IPS-NIHi7 (cell line): ENCODE data around the gene ADGRG1.

Source experiments
- DNase-seq: peaks from one replicate; pipeline ENCODE4 v3.0.0; 2012; ENCODE audit warnings: mixed read lengths; ENCODE audit errors: extremely low spot score

The ADGRG1 gene

DNA sequence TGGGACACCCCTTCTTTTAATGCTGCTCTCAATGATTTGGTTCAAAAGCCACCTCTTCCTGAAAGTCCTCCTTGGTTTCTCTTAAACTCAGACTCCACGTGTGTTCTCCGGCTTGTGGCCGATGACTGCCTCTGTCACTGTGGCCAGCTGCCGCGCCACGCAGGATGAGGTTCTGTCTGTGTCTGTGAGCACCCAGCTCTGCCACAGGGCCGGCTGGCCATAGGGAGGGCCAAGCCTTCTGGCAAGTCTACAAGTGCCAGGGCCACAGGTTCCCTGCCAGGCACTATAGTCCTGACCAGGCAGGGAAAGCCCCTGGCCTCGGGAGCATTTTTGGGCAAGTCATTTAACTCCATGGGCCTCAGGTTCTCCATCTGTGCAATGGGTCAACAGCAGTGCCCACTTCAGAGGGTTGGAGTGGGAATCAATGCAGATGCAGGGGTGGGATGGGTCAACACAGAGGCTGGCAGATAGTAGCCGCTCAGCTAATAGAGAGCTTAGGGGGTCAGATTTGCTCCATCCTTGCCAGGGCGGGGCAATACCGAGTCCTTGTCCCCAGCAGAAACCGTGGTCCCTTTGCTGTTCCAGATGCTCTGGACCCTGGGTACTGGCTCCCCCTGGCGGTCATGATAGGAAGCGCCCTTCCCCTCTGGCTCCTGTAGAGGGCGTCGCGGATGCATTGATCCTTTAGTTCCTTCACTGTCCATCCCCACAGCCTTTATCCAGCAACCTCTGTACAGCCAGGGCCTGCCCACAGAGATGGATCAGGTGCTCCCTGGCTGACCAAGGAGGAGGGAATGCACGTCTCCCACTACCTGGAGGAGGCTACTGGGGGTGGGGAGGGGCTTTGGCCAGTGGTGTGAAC lies 20.4 kb downstream of the ADGRG1 start:
- DNase-seq = peak; percentile 96

DNA sequence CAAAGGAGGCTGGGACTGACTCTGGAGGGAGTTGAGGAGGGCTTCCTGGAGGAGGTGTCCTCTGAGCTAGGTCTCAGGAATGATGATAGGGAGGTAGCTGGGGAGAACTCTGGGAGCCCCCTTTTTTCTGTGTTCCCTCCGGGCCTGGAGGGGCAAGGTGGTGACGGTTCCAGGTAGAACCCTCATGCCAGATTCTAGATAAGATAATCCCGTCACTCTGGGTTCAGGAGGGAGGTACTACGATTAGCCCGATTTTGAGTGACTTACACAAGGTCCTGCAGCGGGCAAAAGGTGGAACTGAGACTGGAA lies 21.0 kb downstream of the ADGRG1 start:
- DNase-seq = no peak

DNA sequence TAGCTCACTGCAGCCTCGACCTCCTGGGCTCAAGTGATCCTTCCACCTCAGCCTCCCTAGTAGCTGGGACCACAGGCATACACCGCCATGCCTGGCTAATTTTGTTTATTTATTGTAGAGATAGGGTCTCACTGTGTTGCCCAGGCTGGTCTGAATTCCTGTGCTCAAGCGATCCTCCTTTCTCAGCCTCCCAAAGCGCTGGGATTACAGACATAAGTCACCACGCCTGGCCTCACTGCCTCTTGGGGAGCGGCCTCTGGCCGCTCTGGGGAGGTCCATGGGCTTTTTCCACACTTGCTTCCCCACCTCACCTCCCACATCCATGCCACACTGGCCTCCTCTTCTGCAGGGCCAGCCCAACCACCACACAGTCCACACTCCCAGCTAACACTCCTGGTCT lies 21.4 kb downstream of the ADGRG1 start:
- no peak for DNase-seq

DNA sequence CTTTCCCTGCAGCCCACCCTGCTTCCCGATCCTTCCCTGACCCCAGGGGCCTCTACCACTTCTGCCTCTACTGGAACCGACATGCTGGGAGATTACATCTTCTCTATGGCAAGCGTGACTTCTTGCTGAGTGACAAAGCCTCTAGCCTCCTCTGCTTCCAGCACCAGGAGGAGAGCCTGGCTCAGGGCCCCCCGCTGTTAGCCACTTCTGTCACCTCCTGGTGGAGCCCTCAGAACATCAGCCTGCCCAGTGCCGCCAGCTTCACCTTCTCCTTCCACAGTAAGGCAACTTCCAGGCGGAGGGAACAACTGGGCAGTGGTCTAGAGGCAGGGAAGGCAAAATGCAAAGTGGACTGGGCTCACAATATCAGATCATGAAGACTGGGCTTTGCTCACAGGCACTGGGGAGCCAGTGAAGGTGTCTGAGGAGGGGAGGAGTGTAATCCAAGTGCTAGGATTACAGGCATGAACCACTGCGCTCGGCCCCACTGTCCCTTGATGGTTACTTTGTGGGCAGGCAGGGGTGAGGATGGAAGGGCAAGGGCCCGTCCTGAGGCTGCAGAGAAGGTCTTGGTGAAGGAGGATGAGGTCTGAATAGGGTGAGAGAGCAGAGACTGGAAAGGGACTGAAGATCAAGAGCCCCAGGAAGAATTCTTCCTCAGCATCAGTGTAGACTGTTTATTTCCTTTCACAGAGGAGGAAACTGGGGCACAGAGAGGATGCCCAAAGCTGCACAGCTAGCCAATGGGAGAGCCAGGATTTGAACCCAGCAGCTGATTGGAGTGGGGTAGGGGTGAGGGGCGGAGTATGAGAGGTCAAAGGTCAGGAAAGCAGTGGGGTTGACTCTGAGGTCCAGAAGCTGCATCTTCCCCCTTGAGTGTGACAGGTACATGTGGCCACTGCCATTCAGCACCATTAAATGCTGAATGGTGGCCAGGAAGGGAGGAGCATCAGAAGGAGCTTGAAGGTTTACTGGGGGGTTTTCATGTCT lies 23.2 kb downstream of the ADGRG1 start:
- DNase-seq = no peak

DNA sequence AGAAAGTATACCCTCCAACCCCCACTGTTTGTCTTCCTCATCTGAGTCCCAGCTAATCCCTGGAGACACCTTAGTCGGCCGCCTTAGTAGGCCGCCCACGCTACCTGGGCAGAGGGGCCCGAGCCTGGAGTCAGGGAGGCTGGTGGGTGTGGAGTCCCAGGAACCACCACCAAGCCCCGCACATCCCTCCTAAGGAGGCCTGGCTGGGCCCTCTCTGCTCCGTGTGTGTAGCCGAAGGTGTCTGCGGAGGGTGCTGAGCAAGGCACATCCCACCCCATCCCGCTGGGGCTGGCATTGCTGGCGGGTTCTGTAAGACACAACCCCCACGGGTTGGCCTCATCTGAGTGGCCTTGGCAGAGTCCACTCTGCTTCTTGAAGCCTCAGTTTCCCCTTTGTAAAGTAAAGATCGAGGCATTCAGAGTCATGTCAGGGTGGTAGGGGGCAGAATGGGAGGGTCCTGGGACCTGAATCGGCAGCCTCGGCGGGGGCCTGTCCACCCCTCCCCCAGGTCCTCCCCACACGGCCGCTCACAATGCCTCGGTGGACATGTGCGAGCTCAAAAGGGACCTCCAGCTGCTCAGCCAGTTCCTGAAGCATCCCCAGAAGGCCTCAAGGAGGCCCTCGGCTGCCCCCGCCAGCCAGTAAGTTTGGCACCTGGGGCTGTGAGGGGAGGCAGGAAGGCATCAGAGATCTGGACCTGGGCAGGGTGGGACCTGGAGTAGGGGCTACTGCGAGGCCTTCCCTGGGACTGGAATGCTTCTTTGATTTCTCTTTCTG lies 24.5 kb downstream of the ADGRG1 start:
- DNase-seq = no peak

DNA sequence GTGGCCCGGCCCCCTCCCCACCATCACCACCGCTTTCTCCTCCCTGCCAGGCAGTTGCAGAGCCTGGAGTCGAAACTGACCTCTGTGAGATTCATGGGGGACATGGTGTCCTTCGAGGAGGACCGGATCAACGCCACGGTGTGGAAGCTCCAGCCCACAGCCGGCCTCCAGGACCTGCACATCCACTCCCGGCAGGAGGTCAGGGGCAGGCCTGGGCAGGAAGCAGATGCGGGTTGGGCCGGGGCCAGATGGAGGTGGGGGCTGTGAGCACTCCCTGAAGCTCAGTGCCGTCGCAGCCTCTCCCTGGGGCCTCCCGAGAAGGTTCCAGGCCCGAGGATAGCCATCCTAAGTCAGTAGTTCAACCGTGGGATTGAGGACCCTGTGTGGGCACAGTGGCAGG lies 25.5 kb downstream of the ADGRG1 start:
- DNase-seq = no peak

DNA sequence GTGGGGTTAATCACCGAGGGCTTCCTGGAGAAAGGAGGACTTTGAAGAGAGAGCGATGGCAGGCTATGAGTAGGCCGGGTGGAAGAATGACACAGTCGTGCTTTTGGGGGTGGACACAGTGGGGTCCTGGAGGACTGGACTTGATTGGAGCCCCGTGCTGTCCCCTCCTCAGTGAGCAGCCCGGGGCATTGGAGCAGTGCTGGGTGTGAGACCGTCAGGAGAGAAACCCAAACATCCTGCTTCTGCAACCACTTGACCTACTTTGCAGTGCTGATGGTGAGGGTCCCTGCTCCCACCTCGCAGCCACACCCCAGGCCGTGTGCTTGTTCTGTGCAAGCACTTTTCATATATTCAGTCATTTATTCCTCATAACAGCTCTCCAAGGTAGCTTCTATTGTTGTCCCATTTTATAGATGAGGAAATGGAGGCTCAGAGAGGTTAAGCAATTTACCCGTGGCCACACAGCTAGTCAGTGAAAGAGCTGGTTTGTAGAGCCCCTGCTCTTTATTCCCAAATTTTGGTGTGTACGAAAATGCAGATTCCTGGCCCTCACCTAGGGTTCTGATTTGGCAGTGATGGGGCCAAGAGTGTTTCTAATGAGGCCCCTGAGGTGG lies 28.0 kb downstream of the ADGRG1 start:
- DNase-seq = no peak

DNA sequence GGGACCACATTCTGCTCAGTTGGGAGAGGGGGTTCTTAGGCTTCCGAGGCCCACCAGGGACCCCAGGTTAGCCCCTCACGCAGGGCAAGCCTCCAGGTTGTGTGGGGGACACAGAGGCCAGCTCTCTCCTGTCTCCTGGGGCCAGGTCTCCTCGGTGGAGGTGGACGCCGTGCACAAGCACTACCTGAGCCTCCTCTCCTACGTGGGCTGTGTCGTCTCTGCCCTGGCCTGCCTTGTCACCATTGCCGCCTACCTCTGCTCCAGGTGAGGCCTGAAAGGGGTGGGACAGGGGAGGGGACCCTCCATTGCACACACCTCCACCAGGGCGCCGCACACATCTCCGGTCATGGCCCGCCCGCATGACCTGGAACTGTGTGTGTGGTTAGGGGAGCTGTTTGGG lies 28.8 kb downstream of the ADGRG1 start:
- DNase-seq = no peak

DNA sequence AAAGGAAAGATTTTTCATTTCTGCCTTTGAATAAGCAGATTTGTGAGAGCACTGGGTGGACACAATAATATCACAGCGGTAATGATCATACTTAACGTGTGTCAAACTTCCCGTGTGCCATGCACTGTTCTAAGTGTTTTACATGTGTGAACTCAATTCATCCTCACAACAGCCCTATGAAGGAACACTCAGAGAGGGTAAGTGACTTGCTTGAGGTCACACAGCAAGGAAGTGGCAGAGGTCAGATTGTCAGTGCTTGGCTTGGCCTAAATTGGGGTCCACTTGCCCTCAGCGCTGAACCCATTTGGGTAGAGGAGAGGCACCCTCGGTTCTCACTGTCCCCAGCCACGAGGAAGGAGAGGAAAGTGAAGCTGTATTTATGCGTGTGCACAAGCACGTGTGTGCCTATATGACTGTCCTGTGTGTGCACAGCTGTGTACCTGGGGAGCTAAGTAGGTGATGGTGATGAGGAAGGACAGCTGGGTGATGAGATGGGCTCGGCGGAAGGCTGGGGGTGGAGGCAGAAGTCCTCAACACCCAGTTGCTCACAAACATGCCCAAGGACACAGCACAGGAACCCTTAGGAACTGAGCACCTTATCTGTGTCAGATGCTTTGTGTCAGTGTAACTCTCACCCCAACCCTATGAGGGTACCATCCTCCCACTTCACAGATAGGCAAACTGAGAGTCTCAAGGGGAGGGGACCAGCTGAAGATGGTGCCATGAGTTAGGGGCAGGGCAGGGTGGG lies 29.9 kb downstream of the ADGRG1 start:
- no peak for DNase-seq

DNA sequence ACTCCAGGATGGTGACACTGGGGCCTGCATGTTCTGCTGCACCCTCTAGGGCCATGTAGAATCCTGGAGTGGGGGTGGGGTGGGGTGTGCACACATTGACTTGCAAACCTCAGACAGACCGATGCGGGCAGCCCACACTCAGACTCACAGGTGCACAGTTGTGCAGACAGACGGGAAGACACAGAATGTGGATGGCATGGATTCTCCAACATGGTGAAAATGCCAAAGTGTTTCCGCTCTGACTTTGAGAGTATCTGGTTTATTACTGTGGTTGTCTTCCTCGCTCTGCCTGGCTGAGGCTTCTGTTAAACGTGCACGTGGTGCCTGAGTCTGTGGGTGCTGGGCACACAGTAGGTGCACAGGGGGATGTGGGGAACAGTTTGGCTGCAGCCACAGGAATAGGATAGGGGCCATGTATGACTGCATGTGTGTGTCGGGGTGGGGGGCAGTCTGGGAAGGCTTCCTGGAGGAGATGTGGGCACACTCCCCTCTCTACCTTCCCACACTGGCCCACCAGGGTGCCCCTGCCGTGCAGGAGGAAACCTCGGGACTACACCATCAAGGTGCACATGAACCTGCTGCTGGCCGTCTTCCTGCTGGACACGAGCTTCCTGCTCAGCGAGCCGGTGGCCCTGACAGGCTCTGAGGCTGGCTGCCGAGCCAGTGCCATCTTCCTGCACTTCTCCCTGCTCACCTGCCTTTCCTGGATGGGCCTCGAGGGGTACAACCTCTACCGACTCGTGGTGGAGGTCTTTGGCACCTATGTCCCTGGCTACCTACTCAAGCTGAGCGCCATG lies 30.6 kb downstream of the ADGRG1 start:
- DNase-seq = no peak

DNA sequence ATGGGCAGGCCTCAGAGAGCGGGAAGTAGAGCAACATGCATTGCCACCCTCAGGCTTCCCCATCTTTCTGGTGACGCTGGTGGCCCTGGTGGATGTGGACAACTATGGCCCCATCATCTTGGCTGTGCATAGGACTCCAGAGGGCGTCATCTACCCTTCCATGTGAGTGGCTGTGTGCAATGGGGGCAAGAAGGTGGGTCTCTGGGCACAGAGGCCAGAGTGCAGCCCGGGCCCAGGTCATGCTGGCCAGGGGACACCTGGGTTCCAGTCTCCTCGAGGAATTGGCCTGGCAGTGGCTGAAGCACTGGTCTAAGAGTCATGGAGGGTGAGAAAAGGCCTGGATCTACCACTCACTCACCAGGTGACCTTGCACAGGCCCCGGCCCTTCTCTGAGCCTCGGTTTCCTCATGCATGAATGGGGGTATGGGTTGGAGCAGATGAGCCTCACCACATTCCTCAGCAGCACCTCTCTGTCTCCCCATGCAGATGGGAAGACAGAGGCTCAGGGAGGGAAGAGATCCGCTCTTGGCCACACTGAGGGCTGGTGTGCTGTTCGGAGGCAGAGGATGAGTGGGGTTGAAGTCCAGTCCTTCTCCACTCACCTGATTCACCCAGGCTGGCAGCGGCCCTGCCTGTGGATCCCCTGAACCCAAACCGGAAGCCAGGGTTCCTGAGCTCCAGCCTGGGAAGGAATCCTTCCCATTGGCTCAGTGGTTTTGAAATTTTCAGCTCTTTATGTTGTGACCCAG lies 32.5 kb downstream of the ADGRG1 start:
- DNase-seq = no peak

DNA sequence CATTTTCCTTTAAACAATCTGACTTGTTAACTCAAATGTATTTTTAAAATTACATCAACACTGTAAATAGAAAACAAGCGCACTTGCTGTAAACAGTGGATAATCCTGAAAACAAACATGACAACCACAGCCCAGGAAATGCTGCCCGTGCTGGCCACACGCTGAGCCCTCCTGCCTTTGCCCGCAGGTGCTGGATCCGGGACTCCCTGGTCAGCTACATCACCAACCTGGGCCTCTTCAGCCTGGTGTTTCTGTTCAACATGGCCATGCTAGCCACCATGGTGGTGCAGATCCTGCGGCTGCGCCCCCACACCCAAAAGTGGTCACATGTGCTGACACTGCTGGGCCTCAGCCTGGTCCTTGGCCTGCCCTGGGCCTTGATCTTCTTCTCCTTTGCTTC lies 33.1 kb downstream of the ADGRG1 start:
- DNase-seq = no peak

DNA sequence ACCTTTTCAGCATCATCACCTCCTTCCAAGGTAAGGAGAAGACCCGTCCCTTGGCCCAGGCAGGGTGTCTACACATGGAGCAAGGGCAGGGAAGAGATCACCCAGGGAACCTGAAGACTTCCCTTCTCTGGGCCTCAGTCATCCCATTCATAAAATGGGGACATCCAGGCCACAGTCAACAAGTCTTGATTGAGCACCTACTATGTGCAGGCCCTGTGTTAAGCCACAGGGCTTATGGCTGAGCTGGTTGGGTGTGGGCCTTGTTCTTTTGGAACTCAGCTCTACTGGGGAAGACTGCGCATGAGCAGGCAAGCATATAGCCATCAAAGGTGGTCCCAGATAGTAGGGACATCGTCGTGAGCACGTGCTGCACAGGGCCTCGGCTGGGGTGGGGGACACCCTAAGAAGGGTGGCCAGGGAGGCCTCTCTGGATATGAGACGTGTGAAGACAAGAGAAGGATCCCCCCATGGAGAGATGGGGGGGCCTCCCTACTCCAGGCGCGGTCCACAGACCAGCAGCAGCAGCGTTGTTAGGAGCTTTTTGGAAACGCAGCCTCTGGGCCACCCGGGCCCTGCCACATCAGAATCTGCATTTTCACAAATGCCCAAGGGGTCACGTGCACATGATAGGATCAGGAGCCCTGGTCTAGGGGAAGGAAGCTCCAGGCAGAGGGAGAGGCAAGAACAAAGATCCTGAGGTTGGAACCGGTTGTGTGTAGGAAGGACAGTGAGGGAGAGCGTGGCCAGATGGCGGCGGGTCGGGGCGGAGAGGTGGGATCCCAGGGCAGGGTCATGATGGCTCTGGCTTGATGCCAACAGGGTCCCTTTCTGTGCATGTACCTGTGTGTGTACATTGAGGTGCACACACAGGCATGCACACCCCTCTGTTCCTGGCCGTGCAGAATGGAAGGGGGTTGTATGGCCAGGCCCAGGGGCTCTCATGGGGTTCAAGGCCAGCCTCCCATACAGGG lies 33.8 kb downstream of the ADGRG1 start:
- no peak for DNase-seq

DNA sequence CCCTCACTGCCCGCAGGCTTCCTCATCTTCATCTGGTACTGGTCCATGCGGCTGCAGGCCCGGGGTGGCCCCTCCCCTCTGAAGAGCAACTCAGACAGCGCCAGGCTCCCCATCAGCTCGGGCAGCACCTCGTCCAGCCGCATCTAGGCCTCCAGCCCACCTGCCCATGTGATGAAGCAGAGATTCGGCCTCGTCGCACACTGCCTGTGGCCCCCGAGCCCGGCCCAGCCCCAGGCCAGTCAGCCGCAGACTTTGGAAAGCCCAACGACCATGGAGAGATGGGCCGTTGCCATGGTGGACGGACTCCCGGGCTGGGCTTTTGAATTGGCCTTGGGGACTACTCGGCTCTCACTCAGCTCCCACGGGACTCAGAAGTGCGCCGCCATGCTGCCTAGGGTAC lies 35.0 kb downstream of the ADGRG1 start:
- DNase-seq = no peak

DNA sequence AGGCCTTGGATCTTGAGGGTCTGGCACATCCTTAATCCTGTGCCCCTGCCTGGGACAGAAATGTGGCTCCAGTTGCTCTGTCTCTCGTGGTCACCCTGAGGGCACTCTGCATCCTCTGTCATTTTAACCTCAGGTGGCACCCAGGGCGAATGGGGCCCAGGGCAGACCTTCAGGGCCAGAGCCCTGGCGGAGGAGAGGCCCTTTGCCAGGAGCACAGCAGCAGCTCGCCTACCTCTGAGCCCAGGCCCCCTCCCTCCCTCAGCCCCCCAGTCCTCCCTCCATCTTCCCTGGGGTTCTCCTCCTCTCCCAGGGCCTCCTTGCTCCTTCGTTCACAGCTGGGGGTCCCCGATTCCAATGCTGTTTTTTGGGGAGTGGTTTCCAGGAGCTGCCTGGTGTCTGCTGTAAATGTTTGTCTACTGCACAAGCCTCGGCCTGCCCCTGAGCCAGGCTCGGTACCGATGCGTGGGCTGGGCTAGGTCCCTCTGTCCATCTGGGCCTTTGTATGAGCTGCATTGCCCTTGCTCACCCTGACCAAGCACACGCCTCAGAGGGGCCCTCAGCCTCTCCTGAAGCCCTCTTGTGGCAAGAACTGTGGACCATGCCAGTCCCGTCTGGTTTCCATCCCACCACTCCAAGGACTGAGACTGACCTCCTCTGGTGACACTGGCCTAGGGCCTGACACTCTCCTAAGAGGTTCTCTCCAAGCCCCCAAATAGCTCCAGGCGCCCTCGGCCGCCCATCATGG lies 35.7 kb downstream of the ADGRG1 start:
- DNase-seq = peak; percentile 38

DNA sequence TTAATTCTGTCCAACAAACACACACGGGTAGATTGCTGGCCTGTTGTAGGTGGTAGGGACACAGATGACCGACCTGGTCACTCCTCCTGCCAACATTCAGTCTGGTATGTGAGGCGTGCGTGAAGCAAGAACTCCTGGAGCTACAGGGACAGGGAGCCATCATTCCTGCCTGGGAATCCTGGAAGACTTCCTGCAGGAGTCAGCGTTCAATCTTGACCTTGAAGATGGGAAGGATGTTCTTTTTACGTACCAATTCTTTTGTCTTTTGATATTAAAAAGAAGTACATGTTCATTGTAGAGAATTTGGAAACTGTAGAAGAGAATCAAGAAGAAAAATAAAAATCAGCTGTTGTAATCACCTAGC lies 36.2 kb downstream of the ADGRG1 start:
- DNase-seq = no peak

DNA sequence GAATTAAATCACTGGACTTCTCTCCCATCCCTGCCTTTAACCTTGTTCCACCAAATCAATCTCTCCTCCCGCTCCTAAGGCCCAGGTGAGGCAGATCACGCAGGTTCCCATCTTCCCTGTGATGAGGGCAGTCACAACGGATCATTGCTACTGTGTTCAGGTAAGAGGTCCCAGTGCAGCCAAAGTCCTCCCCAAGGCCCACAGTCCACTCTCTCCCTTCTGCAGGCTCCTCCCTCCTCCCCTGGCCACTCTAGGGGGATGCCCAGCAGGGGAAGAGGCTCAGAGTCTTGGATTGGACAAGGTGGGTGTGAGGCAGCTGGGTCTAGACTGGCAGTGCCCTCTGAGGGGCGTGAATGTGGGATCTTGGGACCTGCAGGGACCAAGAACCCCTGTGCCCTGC lies 37.1 kb downstream of the ADGRG1 start:
- DNase-seq = no peak
